ENCODE results near the gene CDH23. TPM values are rescaled to one million over a fixed set of nuclear protein-coding genes. Genes with fewer than 3 reads are reported as not detected.
A peak's percentile ranks its signal among the peaks of the same experiment; 100 is the strongest.

Gene CDH23
- total and polyA plus RNA-seq, 9 of the 15 experiments (the other 6 are each of a cell fraction or from before 2014, with no cell fraction given) = 0.18 to 1.2 (median 0.47) TPM

DNA sequence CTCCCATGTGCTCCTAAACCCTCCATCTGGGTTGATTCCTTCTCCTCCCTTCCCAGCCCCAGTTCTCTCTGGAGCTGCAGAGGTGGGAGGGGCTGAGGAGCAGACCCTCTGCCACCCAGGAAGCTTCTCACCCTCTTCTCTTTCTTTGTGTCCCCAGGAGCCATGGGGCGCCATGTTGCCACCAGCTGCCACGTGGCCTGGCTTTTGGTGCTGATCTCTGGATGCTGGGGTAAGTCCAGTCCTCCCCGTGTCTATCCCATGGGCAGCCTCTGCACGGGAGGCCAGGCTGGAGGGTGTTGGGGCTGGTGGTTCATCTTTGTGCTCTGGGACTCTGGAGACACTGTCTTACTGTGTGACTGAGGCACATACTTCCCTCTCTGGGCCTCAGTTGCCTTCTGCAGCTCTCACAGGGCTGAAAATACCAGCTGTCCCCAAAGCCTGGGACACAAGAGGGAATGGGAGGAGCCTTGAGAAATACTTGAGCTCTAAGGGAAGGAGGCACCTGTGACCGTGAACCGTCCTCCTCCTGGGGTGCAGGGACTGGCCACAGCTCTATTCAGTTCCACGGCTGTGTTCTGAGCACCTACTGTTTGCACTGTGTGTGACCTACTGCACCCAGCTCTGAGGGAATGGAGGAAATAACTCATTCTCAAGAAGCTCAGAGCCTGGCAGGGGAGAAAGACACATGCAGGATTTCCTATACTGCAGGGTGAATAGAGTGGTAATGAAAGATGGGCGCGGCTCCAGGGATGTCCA, 43.1 kb downstream of the CDH23 start:
- POLR2A ChIA-PET = interaction anchor here (0.7 to 2.5 kb wide), 4 partner anchors 10 to 34 kb away, joined by 3 to 8 read pairs (median 3); no protein-coding TSS in a partner anchor
- Histone ChIP-seq H3K9me3 (replicated peaks; ENCODE audit: control insufficient read depth, insufficient read depth, low read depth, low read length) (no peaks in the 10 kb centered on the region), H2AFZ (ENCODE audit: low read depth, low read length) (no peak overlapping the region), H4K20me1 (replicated peaks; ENCODE audit: control insufficient read depth, insufficient read depth, low read length) (peaks cover 9% of the 10 kb centered on the region), H3K4me1 (replicated peaks in 1 of 2; ENCODE audit: control insufficient read depth in 2 of 2, insufficient read depth in 2 of 2, low read length in 2 of 2) (no peaks in the 10 kb centered on the region), H3K9me1 (ENCODE audit: control insufficient read depth, insufficient read depth, low read length) (no peaks in the 10 kb centered on the region), H3K4me3 (no peak overlapping the region), H3K9ac (ENCODE audit: insufficient read depth in 1 of 2, low read depth in 2 of 2, low read length in 2 of 2) (0 out of 4 replicates have a peak overlapping the region, but pooled peaks of 1 of the 2 experiments have one; percentile 4), H3K36me3 (ENCODE audit: control insufficient read depth, insufficient read depth, low read length) (no peaks in the 10 kb centered on the region), H3K79me2 (ENCODE audit: control insufficient read depth, insufficient read depth, low read length) (no peaks in the 10 kb centered on the region), H3K27ac (ENCODE audit: extremely low read depth, low read depth, low read length) (no peak overlapping the region), H3K4me2 (ENCODE audit: insufficient read depth, low read length) (no peak overlapping the region), H3K27me3 (ENCODE audit: control insufficient read depth in 2 of 2, insufficient read depth in 2 of 2, low read length in 2 of 2) (peaks cover 37 to 80% of the 10 kb centered on the region in 2 experiments)
- DNase-seq (ENCODE audit: extremely low read depth in 1 of 4, low spot score in 3 of 4) (no peak), ATAC-seq (no peak), FAIRE-seq (no peak)
- WGBS (ENCODE audit: insufficient coverage, low coverage, missing lambda C conversion rate) = under 1% methylated on average over 9 of the region's 9 CpGs
- intact Hi-C loops (cut with micrococcal nuclease) = no loop called here
- in situ Hi-C loops (cut with MboI) = no loop called here
- CTCF ChIA-PET (ENCODE audit: low intra/inter-chr PET ratio) = no interaction called here
- no TSS peak for BruUV-seq (replicated peaks)
- TF ChIP-seq MTF1 (CRISPR knock-in tag; IDR thresholded peaks at IDR 0.05; ENCODE audit: borderline replicate concordance) (no peak), STAT5B (CRISPR knock-in tag; IDR thresholded peaks at IDR 0.05) (no peak), ATF7 (IDR thresholded peaks at IDR 0.05) (no peak), HDAC8 (tag; IDR thresholded peaks at IDR 0.05) (no peak), SIN3B (IDR thresholded peaks at IDR 0.05; ENCODE audit: low read depth) (no peak), ZNF696 (CRISPR knock-in tag; conservative IDR thresholded peaks at IDR 0.05) (no peak), CBX8 (IDR thresholded peaks at IDR 0.05; ENCODE audit: borderline replicate concordance, extremely low read depth, low read depth, low read length, poor library complexity, severe bottlenecking) (no peak), RHOXF2B (CRISPR knock-in tag; conservative IDR thresholded peaks at IDR 0.05) (no peak), FOXJ3 (CRISPR knock-in tag; IDR thresholded peaks at IDR 0.05) (no peak), ZNF324 (CRISPR knock-in tag; IDR thresholded peaks at IDR 0.05) (no peak), SAFB (IDR thresholded peaks at IDR 0.05; ENCODE audit: borderline replicate concordance, low read depth, low read length) (no peak)
- TF ChIP-seq, protein P1, sequence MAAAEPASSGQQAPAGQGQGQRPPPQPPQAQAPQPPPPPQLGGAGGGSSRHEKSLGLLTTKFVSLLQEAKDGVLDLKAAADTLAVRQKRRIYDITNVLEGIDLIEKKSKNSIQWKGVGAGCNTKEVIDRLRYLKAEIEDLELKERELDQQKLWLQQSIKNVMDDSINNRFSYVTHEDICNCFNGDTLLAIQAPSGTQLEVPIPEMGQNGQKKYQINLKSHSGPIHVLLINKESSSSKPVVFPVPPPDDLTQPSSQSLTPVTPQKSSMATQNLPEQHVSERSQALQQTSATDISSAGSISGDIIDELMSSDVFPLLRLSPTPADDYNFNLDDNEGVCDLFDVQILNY (CRISPR knock-in tag; IDR thresholded peaks at IDR 0.05) = no peak
- TF ChIP-seq, protein P2, sequence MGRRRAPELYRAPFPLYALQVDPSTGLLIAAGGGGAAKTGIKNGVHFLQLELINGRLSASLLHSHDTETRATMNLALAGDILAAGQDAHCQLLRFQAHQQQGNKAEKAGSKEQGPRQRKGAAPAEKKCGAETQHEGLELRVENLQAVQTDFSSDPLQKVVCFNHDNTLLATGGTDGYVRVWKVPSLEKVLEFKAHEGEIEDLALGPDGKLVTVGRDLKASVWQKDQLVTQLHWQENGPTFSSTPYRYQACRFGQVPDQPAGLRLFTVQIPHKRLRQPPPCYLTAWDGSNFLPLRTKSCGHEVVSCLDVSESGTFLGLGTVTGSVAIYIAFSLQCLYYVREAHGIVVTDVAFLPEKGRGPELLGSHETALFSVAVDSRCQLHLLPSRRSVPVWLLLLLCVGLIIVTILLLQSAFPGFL (CRISPR knock-in tag; IDR thresholded peaks at IDR 0.05) = no peak
- TF ChIP-seq, protein P3, sequence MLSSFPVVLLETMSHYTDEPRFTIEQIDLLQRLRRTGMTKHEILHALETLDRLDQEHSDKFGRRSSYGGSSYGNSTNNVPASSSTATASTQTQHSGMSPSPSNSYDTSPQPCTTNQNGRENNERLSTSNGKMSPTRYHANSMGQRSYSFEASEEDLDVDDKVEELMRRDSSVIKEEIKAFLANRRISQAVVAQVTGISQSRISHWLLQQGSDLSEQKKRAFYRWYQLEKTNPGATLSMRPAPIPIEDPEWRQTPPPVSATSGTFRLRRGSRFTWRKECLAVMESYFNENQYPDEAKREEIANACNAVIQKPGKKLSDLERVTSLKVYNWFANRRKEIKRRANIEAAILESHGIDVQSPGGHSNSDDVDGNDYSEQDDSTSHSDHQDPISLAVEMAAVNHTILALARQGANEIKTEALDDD (IDR thresholded peaks at IDR 0.05) = no peak
